K562 (cell line): ENCODE results near the gene DTHD1. TPM values are rescaled to one million over a fixed set of nuclear protein-coding genes. Genes with fewer than 3 reads are reported as not detected.

Source experiments
- ATAC-seq: fragments of 200-7000 bp; cut with Tn5 transposase; 3 replicates; pipeline ENCODE4 v1.9.1; 2020; ENCODE audit warnings: moderate library complexity
- BruUV-seq: library from RNA; stranded (reverse); fragments of 400-500 nt; replicated peaks from 2 replicates; lab custom pipeline; 2021; lab: Mats Ljungman, UMichigan
- CTCF ChIA-PET: fragments of 300-600 bp; formaldehyde crosslinking; extraction: SDS; loops from one replicate; lab custom pipeline; 2021; ENCODE audit warnings: low intra/inter-chr PET ratio; lab: Yijun Ruan, JAX
- POLR2A ChIA-PET: fragments of 300-600, 350-650 bp; sonication (Branson Sonifier 250); formaldehyde crosslinking; extraction: SDS; loops from one replicate; lab custom pipeline; 2021; ENCODE audit warnings: antibody characterized with exemption, inconsistent platforms; lab: Yijun Ruan, JAX
- DNase-seq, 4 experiments: peaks; one replicate each; pipeline versions ENCODE4 v3.0.0 to v3.0.0-alpha.2; 2011 to 2018; ENCODE audit warnings: low spot score in 3 of 4, mixed read lengths in 3 of 4; ENCODE audit errors: extremely low read depth in 1 of 4
- FAIRE-seq: peaks from 2 replicates; lab custom pipeline; 2011; peaks lifted over from hg19 to GRCh38; lab: Jason Lieb, UNC
- H2AFZ ChIP-seq: 2 replicates; pipeline ENCODE4 v1.6.0; 2011; ENCODE audit warnings: low read depth, low read length, control low read depth, inconsistent platforms
- H3K27ac ChIP-seq: fragments of 200-600 bp; 3 replicates; pipeline ENCODE4 v1.8.0; 2011; ENCODE audit warnings: low read depth, mild to moderate bottlenecking, control low read depth, inconsistent platforms, low read length, moderate library complexity, mixed read lengths; ENCODE audit errors: extremely low read depth
- H3K27me3 ChIP-seq, 2 experiments: fragments of 300-600 bp in 1 of 2; 2 replicates in 1 of 2; 3 replicates in 1 of 2; pipeline versions ENCODE4 v1.6.0 to v1.8.0; 2011; ENCODE audit warnings: inconsistent platforms in 2 of 2, low read length in 2 of 2, mild to moderate bottlenecking in 1 of 2, mixed read lengths in 1 of 2, moderate library complexity in 1 of 2; ENCODE audit not compliant: control insufficient read depth in 2 of 2, insufficient read depth in 2 of 2
- H3K36me3 ChIP-seq: fragments of 300-600 bp; 3 replicates; pipeline ENCODE4 v1.8.0; 2011; ENCODE audit warnings: mild to moderate bottlenecking, low read length, inconsistent platforms; ENCODE audit not compliant: control insufficient read depth, insufficient read depth
- H3K4me1 ChIP-seq, 2 experiments: fragments of 200-600 bp in 1 of 2; replicated peaks in 1 of 2; 2 replicates in 1 of 2; 3 replicates in 1 of 2; pipeline versions ENCODE4 v1.5.1 to v1.8.0; 2011; ENCODE audit warnings: inconsistent platforms in 2 of 2, low read length in 2 of 2, mild to moderate bottlenecking in 1 of 2, mixed read lengths in 1 of 2, moderate library complexity in 1 of 2; ENCODE audit not compliant: control insufficient read depth in 2 of 2, insufficient read depth in 2 of 2
- H3K4me2 ChIP-seq: 2 replicates; pipeline ENCODE4 v1.6.1; 2011; ENCODE audit warnings: low read length, control low read depth, inconsistent platforms, mixed read lengths; ENCODE audit not compliant: insufficient read depth
- H3K4me3 ChIP-seq: fragments of 200-600 bp; sonication (generic), shearing (Covaris generic); 2 replicates; pipeline ENCODE4 v1.5.1; 2016; ENCODE audit warnings: control low read depth, inconsistent platforms
- H3K79me2 ChIP-seq: fragments of 200-600 bp; 3 replicates; pipeline ENCODE4 v1.8.0; 2011; ENCODE audit warnings: low read length, inconsistent platforms; ENCODE audit not compliant: control insufficient read depth, insufficient read depth
- H3K9ac ChIP-seq, 2 experiments: 2 replicates each; pipeline versions ENCODE4 v1.6.0 to v1.6.1; 2011; ENCODE audit warnings: low read depth in 2 of 2, low read length in 2 of 2, control low read depth in 1 of 2, inconsistent platforms in 1 of 2, mild to moderate bottlenecking in 1 of 2, mixed read lengths in 1 of 2; ENCODE audit not compliant: insufficient read depth in 1 of 2
- H3K9me1 ChIP-seq: one replicate; pipeline ENCODE4 v1.6.0; 2011; ENCODE audit warnings: inconsistent platforms, mild to moderate bottlenecking, low read length, moderate library complexity; ENCODE audit not compliant: control insufficient read depth, insufficient read depth
- H3K9me3 ChIP-seq: replicated peaks from 2 replicates; pipeline ENCODE4 v1.5.1; 2011; ENCODE audit warnings: low read depth, low read length, inconsistent platforms; ENCODE audit not compliant: control insufficient read depth, insufficient read depth
- H4K20me1 ChIP-seq: replicated peaks from 2 replicates; pipeline ENCODE4 v1.6.1; 2011; ENCODE audit warnings: low read length, inconsistent platforms, mixed read lengths; ENCODE audit not compliant: control insufficient read depth, insufficient read depth
- CXXC5 ChIP-seq: fragments of 250-450 bp; sonication (Bioruptor Pico); IDR thresholded peaks from 2 replicates; pipeline ENCODE4 v1.8.0; 2022; ENCODE audit warnings: inconsistent platforms, mild to moderate bottlenecking, moderate library complexity
- FOXJ3 ChIP-seq: sonication (generic); formaldehyde crosslinking; IDR thresholded peaks from 2 replicates; pipeline ENCODE4 v1.4.0; 2020; ENCODE audit warnings: mild to moderate bottlenecking, missing genetic modification reagents
- IRF2 ChIP-seq: sonication (generic); formaldehyde crosslinking; IDR thresholded peaks from 2 replicates; pipeline ENCODE4 v1.8.1; 2022; ENCODE audit warnings: mild to moderate bottlenecking, missing genetic modification reagents
- KDM4B ChIP-seq, 2 experiments: fragments of 450-650 bp in 1 of 2; sonication (generic) in 1 of 2; IDR thresholded peaks; 2 replicates each; pipeline ENCODE4 v1.6.1; 2016 to 2017; ENCODE audit warnings: borderline replicate concordance in 2 of 2, antibody characterized with exemption in 1 of 2, low read depth in 1 of 2, mild to moderate bottlenecking in 1 of 2
- POLR2AphosphoS2 ChIP-seq: IDR thresholded peaks from 2 replicates; pipeline ENCODE4 v1.6.1; 2012; ENCODE audit warnings: low read length, improper control_type of control experiment
- RFX7 ChIP-seq: fragments of 250-450 bp; sonication (Bioruptor Pico); IDR thresholded peaks from 2 replicates; pipeline ENCODE4 v1.5.1; 2021; ENCODE audit warnings: mild to moderate bottlenecking
- SUPT5H ChIP-seq: fragments of 450-650 bp; IDR thresholded peaks from 2 replicates; pipeline ENCODE4 v1.6.1; 2016
- TBP ChIP-seq: optimal IDR thresholded peaks from 2 replicates; pipeline ENCODE3; 2011; ENCODE audit warnings: low read depth, low read length, improper control_type of control experiment
- TRIM24 ChIP-seq, 2 experiments: fragments of 450-650 bp; IDR thresholded peaks; 2 replicates each; pipeline ENCODE4 v1.6.1; 2016
- WGBS: fragments of 100-300 bp; shearing (Covaris generic); methylation state at CpG from one replicate; pipeline ENCODE4 v1.1.6; 2016; ENCODE audit warnings: low coverage, mixed read lengths; ENCODE audit not compliant: insufficient coverage; ENCODE audit errors: missing lambda C conversion rate; 5-methylcytosine and 5-hydroxymethylcytosine counted together
- in situ Hi-C: fragments of 300-500 bp; cut with MboI; formaldehyde crosslinking; loops from 4 replicates; pipeline ENCODE4 v1.15.0; 2018; ENCODE audit warnings: inconsistent platforms, mixed read lengths
- intact Hi-C: fragments of 100-400 bp; cut with micrococcal nuclease; formaldehyde crosslinking; loops from 2 replicates; pipeline ENCODE4 v1.14.2; 2022
- polyA plus RNA-seq, 8 experiments: library from polyadenylated mRNA; depleted of rRNA in 4 of 8; stranded (reverse) in 5 of 8; unstranded in 3 of 8; fragments of >200 nt; fragmentation: Nextera tagmentation in 2 of 8; fragmentation: Illumina TruSeq in 1 of 8; extraction: Ambion mirVana in 2 of 8; extraction: Trizol in 1 of 8; gene quantifications; 2 replicates each; pipeline versions ENCODE4 v1.2.1 to v1.2.3, GENCODE V29; 2011 to 2014; ENCODE audit warnings: inconsistent platforms in 1 of 8, missing spikeins in 1 of 8
- total RNA-seq, 7 experiments: library from RNA; depleted of rRNA in 6 of 7; stranded (reverse); fragments of >200 nt in 6 of 7; fragmentation: Illumina TruSeq in 2 of 7; extraction: Trizol in 2 of 7; gene quantifications; 2 replicates each; pipeline versions ENCODE4 v1.2.1 to v1.2.3, GENCODE V29; 2011 to 2021; ENCODE audit warnings: low replicate concordance in 1 of 7
- TF ChIP-seq, protein P1 (sequence below), 2 experiments: fragments of 200-800 bp in 1 of 2; sonication (Bioruptor generic) in 1 of 2; sonication (generic) in 1 of 2; formaldehyde crosslinking in 1 of 2; IDR thresholded peaks in 1 of 2; conservative IDR thresholded peaks in 1 of 2; 2 replicates each; pipeline versions ENCODE4 v1.5.0 to v1.6.1; 2016 to 2020; ENCODE audit warnings: missing compliant biosample characterization in 1 of 2, missing genetic modification characterization in 1 of 2, missing genetic modification reagents in 1 of 2
- TF ChIP-seq, protein P2 (sequence below): fragments of 200-800 bp; sonication (Bioruptor generic); IDR thresholded peaks from 2 replicates; pipeline ENCODE4 v1.6.1; 2017; ENCODE audit warnings: missing genetic modification characterization, missing compliant biosample characterization

Gene DTHD1
- total and polyA plus RNA-seq, 9 of the 15 experiments (the other 6 are each of a cell fraction or from before 2014, with no cell fraction given): not detected

DNA sequence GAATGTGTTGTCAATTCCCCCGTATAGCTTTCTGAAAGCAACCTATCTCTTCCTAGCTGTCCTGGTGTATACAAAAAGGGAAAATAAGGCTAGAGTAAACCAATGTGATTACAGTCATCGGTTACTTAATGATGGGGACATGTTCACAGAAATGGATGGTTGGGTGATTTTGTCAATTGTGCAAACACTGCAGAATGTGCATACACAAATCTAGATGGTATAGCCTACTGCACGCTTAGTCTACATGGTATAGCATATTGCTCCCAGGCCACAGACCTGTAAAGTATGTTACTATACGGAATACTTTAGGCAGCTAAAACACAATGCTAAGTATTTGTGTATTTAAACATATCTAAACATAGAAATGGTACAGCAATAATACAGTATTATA lies 5.1 kb downstream of the DTHD1 start:
- Histone ChIP-seq H3K4me2 (no peak overlapping the region), H3K36me3 (no peaks in the 10 kb centered on the region), H3K4me3 (no peak overlapping the region), H3K9me1 (no peaks in the 10 kb centered on the region), H3K27ac (no peak overlapping the region), H3K9me3 (no peaks in the 10 kb centered on the region), H3K4me1 (no peaks in the 10 kb centered on the region), H3K27me3 (no peaks in the 10 kb centered on the region), H3K9ac (no peak overlapping the region), H2AFZ (no peak overlapping the region), H4K20me1 (no peaks in the 10 kb centered on the region), H3K79me2 (no peaks in the 10 kb centered on the region)
- in situ Hi-C loops: no loop called here
- ChIA-PET CTCF (no interaction called here), POLR2A (no interaction called here)
- intact Hi-C loops: no loop called here
- 1% methylated on average over 4 of the region's 4 CpGs for WGBS
- FAIRE-seq (no peak), ATAC-seq (no peak), DNase-seq (no peak)
- BruUV-seq: no TSS peak
- TF ChIP-seq FOXJ3 (CRISPR knock-in tag) (no peak), POLR2AphosphoS2 (no peak), CXXC5 (CRISPR knock-in tag) (no peak), TRIM24 (IDR thresholded peaks at IDR 0.05) (no peak), IRF2 (CRISPR knock-in tag) (no peak), RFX7 (CRISPR knock-in tag) (no peak), TBP (no peak), SUPT5H (no peak), KDM4B (IDR thresholded peaks at IDR 0.05; ENCODE audit: borderline replicate concordance in 2 of 2, low read depth in 1 of 2) (no peak)
- TF ChIP-seq, protein P1, sequence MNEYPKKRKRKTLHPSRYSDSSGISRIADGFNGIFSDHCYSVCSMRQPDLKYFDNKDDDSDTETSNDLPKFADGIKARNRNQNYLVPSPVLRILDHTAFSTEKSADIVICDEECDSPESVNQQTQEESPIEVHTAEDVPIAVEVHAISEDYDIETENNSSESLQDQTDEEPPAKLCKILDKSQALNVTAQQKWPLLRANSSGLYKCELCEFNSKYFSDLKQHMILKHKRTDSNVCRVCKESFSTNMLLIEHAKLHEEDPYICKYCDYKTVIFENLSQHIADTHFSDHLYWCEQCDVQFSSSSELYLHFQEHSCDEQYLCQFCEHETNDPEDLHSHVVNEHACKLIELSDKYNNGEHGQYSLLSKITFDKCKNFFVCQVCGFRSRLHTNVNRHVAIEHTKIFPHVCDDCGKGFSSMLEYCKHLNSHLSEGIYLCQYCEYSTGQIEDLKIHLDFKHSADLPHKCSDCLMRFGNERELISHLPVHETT (CRISPR knock-in tag; conservative IDR thresholded peaks at IDR 0.05 in 1 of 2, IDR thresholded peaks at IDR 0.05 in 1 of 2): no peak
- TF ChIP-seq, protein P2, sequence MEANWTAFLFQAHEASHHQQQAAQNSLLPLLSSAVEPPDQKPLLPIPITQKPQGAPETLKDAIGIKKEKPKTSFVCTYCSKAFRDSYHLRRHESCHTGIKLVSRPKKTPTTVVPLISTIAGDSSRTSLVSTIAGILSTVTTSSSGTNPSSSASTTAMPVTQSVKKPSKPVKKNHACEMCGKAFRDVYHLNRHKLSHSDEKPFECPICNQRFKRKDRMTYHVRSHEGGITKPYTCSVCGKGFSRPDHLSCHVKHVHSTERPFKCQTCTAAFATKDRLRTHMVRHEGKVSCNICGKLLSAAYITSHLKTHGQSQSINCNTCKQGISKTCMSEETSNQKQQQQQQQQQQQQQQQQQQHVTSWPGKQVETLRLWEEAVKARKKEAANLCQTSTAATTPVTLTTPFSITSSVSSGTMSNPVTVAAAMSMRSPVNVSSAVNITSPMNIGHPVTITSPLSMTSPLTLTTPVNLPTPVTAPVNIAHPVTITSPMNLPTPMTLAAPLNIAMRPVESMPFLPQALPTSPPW (CRISPR knock-in tag): no peak
